Measurements from ENCODE around the gene MYMX.

Gene MYMX

GRCh38 chr6:44217332-44218143, 812 bp downstream of the MYMX start:
- POLR2A ChIA-PET: no interaction called here
- no peak for TF ChIP-seq CTCF (IDR thresholded peaks at IDR 0.05; ENCODE audit: control extremely low read depth, extremely low read depth, low read depth, missing control alignments)
- CTCF ChIA-PET: interaction anchor here (1.3 to 2.1 kb wide), 2 partner anchors 20 to 45 kb away, joined by 6 to 7 read pairs; no protein-coding TSS in a partner anchor
- DNase-seq (ENCODE audit: extremely low spot score): no peak

GRCh38 chr6:44219053-44219814, 2.5 kb downstream of the MYMX start:
- no peak for TF ChIP-seq CTCF (IDR thresholded peaks at IDR 0.05; ENCODE audit: control extremely low read depth, extremely low read depth, low read depth, missing control alignments)
- DNase-seq (ENCODE audit: extremely low spot score): peak; percentile 88
- ChIA-PET CTCF (interaction anchor here (0.8 to 2.4 kb wide), 10 partner anchors 19 to 141 kb away, joined by 3 to 11 read pairs (median 3); no protein-coding TSS in a partner anchor), POLR2A (interaction anchor here (0.6 to 1.5 kb wide), 4 partner anchors 11 to 548 kb away, joined by 4 to 9 read pairs (median 5); partner anchors contain the start of genes HSP90AB1 and SLC35B2)

GRCh38 chr6:44219815-44220784, 3.4 kb downstream of the MYMX start:
- CTCF ChIA-PET: interaction anchor here (0.8 to 6.8 kb wide), 11 partner anchors 12 to 141 kb away, joined by 3 to 40 read pairs (median 5); partner anchors contain the start of gene HSP90AB1
- TF ChIP-seq CTCF (IDR thresholded peaks at IDR 0.05; ENCODE audit: control extremely low read depth, extremely low read depth, low read depth, missing control alignments): peak; percentile 9
- POLR2A ChIA-PET: interaction anchor here (0.6 to 1.5 kb wide), 3 partner anchors 12 to 37 kb away, joined by 4 to 9 read pairs (median 4); partner anchors contain the start of genes HSP90AB1 and SLC35B2
- no peak for DNase-seq (ENCODE audit: extremely low spot score)

GRCh38 chr6:44220913-44221290, 4.2 kb downstream of the MYMX start:
- no peak for DNase-seq (ENCODE audit: extremely low spot score)
- ChIA-PET POLR2A (interaction anchor here (0.7 kb wide), 1 partner anchor 26 kb away, joined by 3 read pairs; the partner anchor contains the start of gene HSP90AB1), CTCF (interaction anchor here (0.7 to 6.8 kb wide), 16 partner anchors 8 to 67 kb away, joined by 3 to 116 read pairs (median 6); partner anchors contain the start of gene HSP90AB1)
- TF ChIP-seq CTCF (IDR thresholded peaks at IDR 0.05; ENCODE audit: control extremely low read depth, extremely low read depth, low read depth, missing control alignments): no peak

- peak; percentile 84 for DNase-seq (ENCODE audit: extremely low spot score)
- CTCF ChIA-PET: interaction anchor here (0.7 to 6.8 kb wide), 17 partner anchors 9 to 67 kb away, joined by 3 to 116 read pairs (median 5); partner anchors contain the start of gene HSP90AB1
- POLR2A ChIA-PET: interaction anchor here (0.6 to 0.7 kb wide), 3 partner anchors 13 to 576 kb away, joined by 3 to 6 read pairs (median 3); partner anchors contain the start of genes HSP90AB1 and RSPH9
- TF ChIP-seq CTCF (IDR thresholded peaks at IDR 0.05; ENCODE audit: control extremely low read depth, extremely low read depth, low read depth, missing control alignments): peak; percentile 97
Observed at GRCh38 chr6:44221291-44221960, 4.7 kb downstream of the MYMX start.
